Endodermal cell (in vitro differentiated cells): Measurements from ENCODE around the gene PPP1R14C. TPM values are rescaled to one million over a fixed set of nuclear protein-coding genes. Genes with fewer than 3 reads are reported as not detected.

Experiments
- DNase-seq: peaks from one replicate; pipeline ENCODE4 v3.0.0-alpha.2; 2017
- H3K27ac ChIP-seq: 2 replicates; pipeline ENCODE4 v1.5.1; 2013; ENCODE audit warnings: mild to moderate bottlenecking, low read depth, low read length, moderate library complexity
- H3K27me3 ChIP-seq: 2 replicates; pipeline ENCODE4 v1.6.1; 2013; ENCODE audit warnings: mild to moderate bottlenecking, low read length, moderate library complexity; ENCODE audit not compliant: insufficient read depth, control insufficient read depth, poor library complexity, severe bottlenecking
- H3K36me3 ChIP-seq: 2 replicates; pipeline ENCODE4 v1.7.0; 2013; ENCODE audit warnings: mild to moderate bottlenecking, low read length, moderate library complexity; ENCODE audit not compliant: control insufficient read depth, insufficient read depth
- H3K4me1 ChIP-seq: one replicate; pipeline ENCODE4 v1.7.0; 2013; ENCODE audit warnings: low read length; ENCODE audit not compliant: control insufficient read depth, insufficient read depth
- H3K4me3 ChIP-seq: 2 replicates; pipeline ENCODE4 v1.5.1; 2013; ENCODE audit warnings: mild to moderate bottlenecking, low read length, moderate library complexity
- H3K9ac ChIP-seq: 2 replicates; pipeline ENCODE4 v1.6.1; 2013; ENCODE audit warnings: mild to moderate bottlenecking, low read length, moderate library complexity; ENCODE audit not compliant: poor library complexity, severe bottlenecking; ENCODE audit errors: extremely low read depth
- H3K9me3 ChIP-seq: 2 replicates; pipeline ENCODE4 v1.6.1; 2013; ENCODE audit warnings: mild to moderate bottlenecking, low read length, moderate library complexity; ENCODE audit not compliant: control insufficient read depth
- H3K27ac Mint-ChIP-seq: 2 replicates; pipeline ENCODE4 v1.8.0; 2020; ENCODE audit warnings: mixed read lengths
- H3K27me3 Mint-ChIP-seq: 2 replicates; pipeline ENCODE4 v1.8.0; 2021; ENCODE audit warnings: mild to moderate bottlenecking, mixed read lengths; ENCODE audit not compliant: insufficient read depth
- H3K36me3 Mint-ChIP-seq: 2 replicates; pipeline ENCODE4 v1.8.0; 2020; ENCODE audit warnings: low read depth, mixed read lengths
- H3K4me1 Mint-ChIP-seq: 2 replicates; pipeline ENCODE4 v1.8.0; 2020; ENCODE audit warnings: mixed read lengths
- H3K4me3 Mint-ChIP-seq: 2 replicates; pipeline ENCODE4 v1.8.0; 2020; ENCODE audit warnings: mild to moderate bottlenecking, moderate library complexity, mixed read lengths
- H3K9me3 Mint-ChIP-seq: 2 replicates; pipeline ENCODE4 v1.8.0; 2020; ENCODE audit warnings: mild to moderate bottlenecking, mixed read lengths
- WGBS, 2 experiments: methylation state at CpG; one replicate each; pipeline versions ENCODE4 v1.1.5 to v1.1.7; 2013; ENCODE audit warnings: missing lambda C conversion rate in 2 of 2, mixed read lengths in 1 of 2; ENCODE audit not compliant: insufficient coverage in 1 of 2, insufficient read length in 1 of 2; 5-methylcytosine and 5-hydroxymethylcytosine counted together
- total RNA-seq, 2 donors: library from RNA; stranded (reverse); fragmentation: NEBNext Ultra II Directional in 1 of 2; extraction: Animal tissue kit (Norgen Biotek cat#: 25700) in 1 of 2; gene quantifications; 2 replicates in 1 of 2; 3 replicates in 1 of 2; pipeline ENCODE4 v1.2.1, GENCODE V29; 2021
- TF ChIP-seq, protein P1 (sequence below): fragments of 200-600 bp; sonication (generic); conservative IDR thresholded peaks from 2 replicates; pipeline ENCODE4 v1.5.0; 2021; ENCODE audit warnings: antibody characterized with exemption, mild to moderate bottlenecking

The PPP1R14C gene
- total RNA-seq, 2 donors from 2014 or later, result 0.20 to 0.29 TPM

DNA sequence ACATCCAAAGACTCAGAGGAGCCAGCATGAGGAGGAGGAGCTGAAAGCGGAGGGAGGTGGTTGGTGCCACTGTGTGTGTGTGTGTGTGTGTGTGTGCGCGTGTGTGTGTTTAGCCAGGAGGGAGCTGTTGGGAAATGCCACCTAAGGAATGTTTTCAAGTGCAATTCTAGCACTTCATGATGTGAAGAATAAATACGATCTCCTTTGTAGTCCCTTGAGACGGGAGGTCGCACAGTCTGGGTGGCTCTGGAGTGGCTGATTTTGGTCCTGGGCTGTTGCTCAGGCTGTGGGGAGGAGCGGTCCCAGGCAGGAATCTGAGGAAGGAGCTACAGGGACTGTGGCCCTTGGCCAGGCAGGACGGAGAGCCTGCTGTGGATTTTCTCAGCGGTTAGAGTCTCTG is 93.7 kb downstream of the PPP1R14C start:
- Mint-ChIP-seq H3K9me3 (peaks cover 8% of the 10 kb centered on the region), H3K36me3 (no peaks in the 10 kb centered on the region), H3K4me3 (no peak overlapping the region), H3K4me1 (no peaks in the 10 kb centered on the region), H3K27ac (no peak overlapping the region), H3K27me3 (peaks cover 2% of the 10 kb centered on the region)
- Histone ChIP-seq H3K27me3 (no peaks in the 10 kb centered on the region), H3K4me3 (no peak overlapping the region), H3K9ac (no peak overlapping the region), H3K27ac (no peak overlapping the region), H3K4me1 (no peaks in the 10 kb centered on the region), H3K36me3 (no peaks in the 10 kb centered on the region), H3K9me3 (peaks cover 4% of the 10 kb centered on the region)
- TF ChIP-seq, protein P1, sequence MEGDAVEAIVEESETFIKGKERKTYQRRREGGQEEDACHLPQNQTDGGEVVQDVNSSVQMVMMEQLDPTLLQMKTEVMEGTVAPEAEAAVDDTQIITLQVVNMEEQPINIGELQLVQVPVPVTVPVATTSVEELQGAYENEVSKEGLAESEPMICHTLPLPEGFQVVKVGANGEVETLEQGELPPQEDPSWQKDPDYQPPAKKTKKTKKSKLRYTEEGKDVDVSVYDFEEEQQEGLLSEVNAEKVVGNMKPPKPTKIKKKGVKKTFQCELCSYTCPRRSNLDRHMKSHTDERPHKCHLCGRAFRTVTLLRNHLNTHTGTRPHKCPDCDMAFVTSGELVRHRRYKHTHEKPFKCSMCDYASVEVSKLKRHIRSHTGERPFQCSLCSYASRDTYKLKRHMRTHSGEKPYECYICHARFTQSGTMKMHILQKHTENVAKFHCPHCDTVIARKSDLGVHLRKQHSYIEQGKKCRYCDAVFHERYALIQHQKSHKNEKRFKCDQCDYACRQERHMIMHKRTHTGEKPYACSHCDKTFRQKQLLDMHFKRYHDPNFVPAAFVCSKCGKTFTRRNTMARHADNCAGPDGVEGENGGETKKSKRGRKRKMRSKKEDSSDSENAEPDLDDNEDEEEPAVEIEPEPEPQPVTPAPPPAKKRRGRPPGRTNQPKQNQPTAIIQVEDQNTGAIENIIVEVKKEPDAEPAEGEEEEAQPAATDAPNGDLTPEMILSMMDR, result no peak
- DNase-seq, result no peak
- WGBS, 2 experiments, result 85 to 86% methylated on average over 4 to 9 of the region's 9 CpGs

DNA sequence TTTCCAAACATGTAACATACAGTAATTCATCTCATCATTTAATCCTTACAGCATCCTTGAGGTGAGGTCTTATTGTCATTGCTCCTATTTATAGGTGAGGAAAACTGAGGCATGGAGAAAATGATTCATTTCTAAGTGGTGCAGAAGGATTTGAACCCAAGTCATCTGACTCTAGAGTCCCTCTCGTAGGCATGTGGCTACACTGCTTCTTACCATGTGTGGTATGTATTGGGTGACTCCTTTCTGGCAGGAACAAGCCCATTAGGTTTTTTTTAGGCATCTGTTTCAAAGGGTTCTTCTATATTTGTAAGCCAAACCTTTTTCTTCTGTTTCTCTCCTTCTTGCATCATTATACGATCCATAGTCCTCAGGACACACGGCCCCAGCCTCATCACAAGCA is 94.8 kb downstream of the PPP1R14C start:
- H3K4me1 ChIP-seq, result no peaks in the 10 kb centered on the region
- Mint-ChIP-seq H3K4me1 (no peaks in the 10 kb centered on the region), H3K9me3 (peaks cover 5% of the 10 kb centered on the region), H3K4me3 (no peak overlapping the region), H3K27me3 (peaks cover 2% of the 10 kb centered on the region), H3K27ac (no peak overlapping the region), H3K36me3 (no peaks in the 10 kb centered on the region)
- H3K27me3 ChIP-seq, result no peaks in the 10 kb centered on the region
- peaks cover under 1% of the 10 kb centered on the region for H3K9me3 ChIP-seq
- no peak overlapping the region for H3K4me3 ChIP-seq
- no peak overlapping the region for H3K9ac ChIP-seq
- no peaks in the 10 kb centered on the region for H3K36me3 ChIP-seq
- no peak for DNase-seq
- TF ChIP-seq, protein P1, result no peak
- no peak overlapping the region for H3K27ac ChIP-seq
- 93% methylated on average over 3 of the region's 3 CpGs; no CpG with 5 or more reads in 1 of the 2 experiments for WGBS, 2 experiments

DNA sequence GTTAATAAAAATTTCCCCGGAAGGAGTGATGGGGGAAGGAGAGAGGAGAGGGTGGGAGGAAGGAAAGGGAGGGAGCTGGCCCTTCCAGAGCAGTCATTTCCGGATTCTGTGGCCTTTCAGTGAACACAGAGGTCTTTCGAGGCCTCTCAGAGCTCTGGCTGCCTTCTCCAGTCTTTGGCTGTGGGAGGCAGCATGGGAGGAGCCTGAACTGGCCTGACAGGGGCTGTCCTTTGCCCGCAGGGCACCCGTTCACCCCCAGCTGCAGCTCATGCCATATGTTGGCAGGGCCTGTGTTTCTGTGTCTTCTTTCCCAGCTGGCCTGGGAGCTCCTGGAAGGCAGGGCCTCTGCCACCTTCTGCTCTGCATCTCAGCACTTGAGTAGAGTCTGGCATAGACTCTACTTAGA is 95.5 kb downstream of the PPP1R14C start:
- TF ChIP-seq, protein P1, result no peak
- no peak for DNase-seq

More for the DNA sequence above, 95.5 kb downstream of the PPP1R14C start:
- Mint-ChIP-seq H3K4me3 (no peak overlapping the region), H3K27me3 (peaks cover 2% of the 10 kb centered on the region), H3K36me3 (no peaks in the 10 kb centered on the region), H3K9me3 (no peaks in the 10 kb centered on the region), H3K4me1 (no peaks in the 10 kb centered on the region), H3K27ac (no peak overlapping the region)
- WGBS, 2 experiments, result 84 to 88% methylated on average over 3 to 5 of the region's 5 CpGs
- no peaks in the 10 kb centered on the region for H3K36me3 ChIP-seq
- H3K27me3 ChIP-seq, result no peaks in the 10 kb centered on the region
- H3K9ac ChIP-seq, result no peak overlapping the region
- H3K27ac ChIP-seq, result no peak overlapping the region
- H3K4me3 ChIP-seq, result no peak overlapping the region
- no peaks in the 10 kb centered on the region for H3K4me1 ChIP-seq
- no peaks in the 10 kb centered on the region for H3K9me3 ChIP-seq
